Breast epithelium (tissue), 3 donors: ENCODE measurements around the gene GPX2. TPM values are rescaled to one million over a fixed set of nuclear protein-coding genes. Genes with fewer than 3 reads are reported as not detected.

ENCODE experiments used
- total RNA-seq, 3 donors: library from RNA; depleted of rRNA; stranded (reverse); fragments of >200 nt; gene quantifications; one replicate each; pipeline ENCODE4 v1.1.0, GENCODE V29; 2016

The GPX2 gene
- total RNA-seq, 3 donors from 2014 or later = 4.4 to 7.5 TPM; not detected in 1

Other genes with a start within 250 kb of the GPX2 start
- 10 to 100 TPM; 18.7 to 31.5 (median 30.3) TPM for gene PLEKHG3, start 238.3 kb downstream of the GPX2 start, total RNA-seq
- 1 to 10 TPM in 2 of 3 donors, under 1 TPM in 1; 0.88 to 2.6 (median 2.1) TPM for gene SPTB, start 62.8 kb downstream of the GPX2 start, total RNA-seq
- 100 to 1,000 TPM in 2 of 3 donors, 10 to 100 TPM in 1; 85.6 to 122 (median 102) TPM for gene CHURC1, start 28.3 kb downstream of the GPX2 start, total RNA-seq
- 10 to 100 TPM in 2 of 3 donors, 1 to 10 TPM in 1; 1.3 to 24.0 (median 17.7) TPM for gene RAB15, start 29.6 kb upstream of the GPX2 start, total RNA-seq
- gene FNTB, start 44.1 kb upstream of the GPX2 start, total RNA-seq = 10 to 100 TPM; 15.7 to 22.9 (median 18.9) TPM
- 10 to 100 TPM; 50.5 to 64.1 (median 51.7) TPM for gene MAX, start 159.8 kb upstream of the GPX2 start, total RNA-seq